ENCODE results near the gene PRF1.
"Not testable (repeated sequence)": the region's sequence is repeated elsewhere in the genome, so short reads cannot be mapped to it uniquely, and the experiment has no call there.

PRF1 gene

GRCh38 chr10:70602665-70603448, at the start of gene PRF1:
TSS of gene PRF1 (minus strand) at chr10:70602741. CDS start at chr10:70600902, 1,839 bp downstream.
- DNase-seq (ENCODE audit: low read depth) = no peak
- no peak for TF ChIP-seq CTCF (IDR thresholded peaks at IDR 0.05; ENCODE audit: insufficient read depth, low read depth, low read length, missing control alignments)
- H3K4me3 ChIP-seq (ENCODE audit: low read depth, low read length) = no peak within 1 kb of the TSS

GRCh38 chr10:70651661-70652060, 49.1 kb upstream of the PRF1 start:
- no peak overlapping the region for H3K4me3 ChIP-seq (ENCODE audit: low read depth, low read length)
- no peak for TF ChIP-seq CTCF (IDR thresholded peaks at IDR 0.05; ENCODE audit: insufficient read depth, low read depth, low read length, missing control alignments)
- peak; percentile 30 for DNase-seq (ENCODE audit: low read depth)

GRCh38 chr10:70650718-70651117, 48.2 kb upstream of the PRF1 start:
- no peak for TF ChIP-seq CTCF (IDR thresholded peaks at IDR 0.05; ENCODE audit: insufficient read depth, low read depth, low read length, missing control alignments)
- H3K4me3 ChIP-seq (ENCODE audit: low read depth, low read length) = no peak overlapping the region
- no peak for DNase-seq (ENCODE audit: low read depth)

- no peak overlapping the region for H3K4me3 ChIP-seq (ENCODE audit: low read depth, low read length)
- TF ChIP-seq CTCF (IDR thresholded peaks at IDR 0.05; ENCODE audit: insufficient read depth, low read depth, low read length, missing control alignments) = no peak
- DNase-seq (ENCODE audit: low read depth) = no peak
These were observed 47.6 kb upstream of the PRF1 start for GRCh38 chr10:70650104-70650503.

GRCh38 chr10:70649526-70649925, 47.0 kb upstream of the PRF1 start:
- no peak for TF ChIP-seq CTCF (IDR thresholded peaks at IDR 0.05; ENCODE audit: insufficient read depth, low read depth, low read length, missing control alignments)
- no peak for DNase-seq (ENCODE audit: low read depth)
- no peak overlapping the region for H3K4me3 ChIP-seq (ENCODE audit: low read depth, low read length)

GRCh38 chr10:70648427-70648826, 45.9 kb upstream of the PRF1 start:
- no peak for TF ChIP-seq CTCF (IDR thresholded peaks at IDR 0.05; ENCODE audit: insufficient read depth, low read depth, low read length, missing control alignments)
- H3K4me3 ChIP-seq (ENCODE audit: low read depth, low read length) = no peak overlapping the region
- DNase-seq (ENCODE audit: low read depth) = no peak

GRCh38 chr10:70647086-70647485, 44.5 kb upstream of the PRF1 start:
- DNase-seq (ENCODE audit: low read depth) = no peak
- no peak overlapping the region for H3K4me3 ChIP-seq (ENCODE audit: low read depth, low read length)
- no peak for TF ChIP-seq CTCF (IDR thresholded peaks at IDR 0.05; ENCODE audit: insufficient read depth, low read depth, low read length, missing control alignments)

GRCh38 chr10:70644959-70645358, 42.4 kb upstream of the PRF1 start:
- DNase-seq (ENCODE audit: low read depth); H3K4me3 ChIP-seq (ENCODE audit: low read depth, low read length): not testable (repeated sequence)

GRCh38 chr10:70643272-70643671, 40.7 kb upstream of the PRF1 start:
- H3K4me3 ChIP-seq (ENCODE audit: low read depth, low read length); DNase-seq (ENCODE audit: low read depth): not testable (repeated sequence)

GRCh38 chr10:70639640-70640383, 37.3 kb upstream of the PRF1 start:
- not testable (repeated sequence) for H3K4me3 ChIP-seq (ENCODE audit: low read depth, low read length); DNase-seq (ENCODE audit: low read depth)
